HEK293 (cell line): ENCODE data around the gene WASHC4.
A peak's percentile ranks its signal among the peaks of the same experiment; 100 is the strongest.

ENCODE experiments used
- ATF2 ChIP-seq: fragments of 450-650 bp; formaldehyde crosslinking; IDR thresholded peaks from 2 replicates; pipeline ENCODE4 v1.5.1; 2016; ENCODE audit warnings: missing biosample characterization, missing genetic modification characterization, low read depth
- BCL11B ChIP-seq: fragments of 450-650 bp; formaldehyde crosslinking; IDR thresholded peaks from 2 replicates; pipeline ENCODE4 v1.5.1; 2016; ENCODE audit warnings: low read depth, missing biosample characterization, missing genetic modification characterization
- GLI4 ChIP-seq: fragments of 450-650 bp; formaldehyde crosslinking; IDR thresholded peaks from 2 replicates; pipeline ENCODE4 v1.5.1; 2016; ENCODE audit warnings: missing biosample characterization, missing genetic modification characterization
- GLIS2 ChIP-seq: fragments of 450-650 bp; formaldehyde crosslinking; IDR thresholded peaks from 2 replicates; pipeline ENCODE4 v1.5.1; 2016; ENCODE audit warnings: missing biosample characterization, missing genetic modification characterization
- OVOL3 ChIP-seq: fragments of 450-650 bp; formaldehyde crosslinking; IDR thresholded peaks from 2 replicates; pipeline ENCODE4 v1.5.1; 2016; ENCODE audit warnings: missing biosample characterization, missing genetic modification characterization
- PRDM1 ChIP-seq: fragments of 450-650 bp; formaldehyde crosslinking; IDR thresholded peaks from 2 replicates; pipeline ENCODE4; 2016; ENCODE audit warnings: missing biosample characterization, missing genetic modification characterization
- YY2 ChIP-seq: fragments of 450-650 bp; formaldehyde crosslinking; IDR thresholded peaks from 2 replicates; pipeline ENCODE4 v1.5.1; 2016; ENCODE audit warnings: missing biosample characterization, missing genetic modification characterization
- ZBTB11 ChIP-seq: fragments of 450-650 bp; formaldehyde crosslinking; conservative IDR thresholded peaks from 2 replicates; pipeline ENCODE4 v1.5.1; 2016; ENCODE audit warnings: low read depth, missing biosample characterization, missing genetic modification characterization
- ZFP3 ChIP-seq: fragments of 450-650 bp; formaldehyde crosslinking; IDR thresholded peaks from 2 replicates; pipeline ENCODE4 v1.5.1; 2016; ENCODE audit warnings: low read depth, missing biosample characterization, missing genetic modification characterization
- ZNF10 ChIP-seq: fragments of 450-650 bp; formaldehyde crosslinking; IDR thresholded peaks from 2 replicates; pipeline ENCODE4 v1.5.1; 2017; ENCODE audit warnings: missing biosample characterization, missing genetic modification characterization
- ZNF138 ChIP-seq: fragments of 450-650 bp; formaldehyde crosslinking; IDR thresholded peaks from 2 replicates; pipeline ENCODE4 v1.5.1; 2016; ENCODE audit warnings: missing biosample characterization, missing genetic modification characterization, borderline replicate concordance
- ZNF16 ChIP-seq: fragments of 450-650 bp; formaldehyde crosslinking; IDR thresholded peaks from 2 replicates; pipeline ENCODE4 v1.5.1; 2016; ENCODE audit warnings: low read depth, missing biosample characterization, missing genetic modification characterization
- ZNF174 ChIP-seq: fragments of 450-650 bp; formaldehyde crosslinking; IDR thresholded peaks from 2 replicates; pipeline ENCODE4 v1.5.0; 2017; ENCODE audit warnings: missing biosample characterization, mild to moderate bottlenecking, missing genetic modification characterization
- ZNF214 ChIP-seq: fragments of 450-650 bp; formaldehyde crosslinking; IDR thresholded peaks from 2 replicates; pipeline ENCODE4 v1.5.1; 2017; ENCODE audit warnings: missing biosample characterization, mild to moderate bottlenecking, missing genetic modification characterization, borderline replicate concordance
- ZNF221 ChIP-seq: fragments of 450-650 bp; formaldehyde crosslinking; IDR thresholded peaks from 2 replicates; pipeline ENCODE4 v1.5.1; 2017; ENCODE audit warnings: missing biosample characterization, missing genetic modification characterization, borderline replicate concordance
- ZNF239 ChIP-seq: fragments of 450-650 bp; formaldehyde crosslinking; IDR thresholded peaks from 2 replicates; pipeline ENCODE4 v1.5.1; 2016; ENCODE audit warnings: missing biosample characterization, missing genetic modification characterization
- ZNF26 ChIP-seq: fragments of 450-650 bp; formaldehyde crosslinking; IDR thresholded peaks from 2 replicates; pipeline ENCODE4 v1.5.1; 2016; ENCODE audit warnings: missing biosample characterization, missing genetic modification characterization
- ZNF266 ChIP-seq: fragments of 450-650 bp; formaldehyde crosslinking; IDR thresholded peaks from 2 replicates; pipeline ENCODE4 v1.5.1; 2016; ENCODE audit warnings: missing biosample characterization, missing genetic modification characterization, low read depth
- ZNF335 ChIP-seq: fragments of 450-650 bp; formaldehyde crosslinking; conservative IDR thresholded peaks from 2 replicates; pipeline ENCODE4 v1.5.1; 2016; ENCODE audit warnings: missing biosample characterization, missing genetic modification characterization
- ZNF48 ChIP-seq: fragments of 450-650 bp; formaldehyde crosslinking; IDR thresholded peaks from 2 replicates; pipeline ENCODE4 v1.5.1; 2016; ENCODE audit warnings: missing biosample characterization, missing genetic modification characterization
- ZNF560 ChIP-seq: fragments of 450-650 bp; formaldehyde crosslinking; IDR thresholded peaks from 2 replicates; pipeline ENCODE4 v1.5.1; 2017; ENCODE audit warnings: missing biosample characterization, missing genetic modification characterization, borderline replicate concordance
- ZNF580 ChIP-seq: fragments of 450-650 bp; formaldehyde crosslinking; IDR thresholded peaks from 2 replicates; pipeline ENCODE4 v1.5.1; 2016; ENCODE audit warnings: missing biosample characterization, missing genetic modification characterization
- ZNF623 ChIP-seq: fragments of 450-650 bp; formaldehyde crosslinking; IDR thresholded peaks from 2 replicates; pipeline ENCODE4 v1.5.1; 2016; ENCODE audit warnings: missing biosample characterization, missing genetic modification characterization
- ZNF639 ChIP-seq: fragments of 450-650 bp; formaldehyde crosslinking; IDR thresholded peaks from 2 replicates; pipeline ENCODE4 v1.5.1; 2016; ENCODE audit warnings: missing biosample characterization, missing genetic modification characterization
- ZNF76 ChIP-seq: fragments of 450-650 bp; formaldehyde crosslinking; IDR thresholded peaks from 2 replicates; pipeline ENCODE4; 2016; ENCODE audit warnings: low read depth, missing biosample characterization, missing genetic modification characterization, borderline replicate concordance
- ZNF837 ChIP-seq: fragments of 450-650 bp; formaldehyde crosslinking; IDR thresholded peaks from 2 replicates; pipeline ENCODE4 v1.5.1; 2016; ENCODE audit warnings: missing biosample characterization, missing genetic modification characterization
- TF ChIP-seq, protein P1 (sequence below): fragments of 450-650 bp; IDR thresholded peaks from 2 replicates; pipeline ENCODE4 v1.5.1; 2018; ENCODE audit warnings: missing biosample characterization, missing genetic modification characterization
- TF ChIP-seq, protein P2 (sequence below): fragments of 450-650 bp; formaldehyde crosslinking; IDR thresholded peaks from 2 replicates; pipeline ENCODE4 v1.5.1; 2016; ENCODE audit warnings: missing biosample characterization, missing genetic modification characterization

WASHC4 gene

GRCh38 chr12:105107494-105108371 lies at the start of gene WASHC4 (continued):
- TF ChIP-seq ZNF221 (tag by site-specific recombination) (no peak), ZNF639 (tag by site-specific recombination) (no peak), GLI4 (peak; percentile 74; the same call in 1 of the 2 replicates), ZNF560 (no peak), GLIS2 (tag by site-specific recombination) (peak; percentile 96), ZNF10 (tag by site-specific recombination) (no peak), ZNF26 (tag by site-specific recombination) (no peak), ZNF174 (no peak), ZNF16 (tag by site-specific recombination) (no peak), PRDM1 (no peak), ZNF48 (no peak), ZNF623 (tag by site-specific recombination) (no peak), ZNF580 (tag by site-specific recombination) (no peak), ZNF335 (peak; percentile 74), ZBTB11 (peak; percentile 74), ZNF214 (tag by site-specific recombination) (no peak), OVOL3 (tag by site-specific recombination) (no peak), ZFP3 (tag by site-specific recombination) (no peak), ZNF138 (tag by site-specific recombination) (no peak), YY2 (tag by site-specific recombination) (peak; percentile 86), ATF2 (no peak), ZNF239 (tag by site-specific recombination) (0 out of 2 replicates have a peak, but pooled peaks have one; percentile 76), ZNF266 (tag by site-specific recombination) (no peak), ZNF76 (peak; percentile 85), BCL11B (peak; percentile 15; the same call in 1 of the 2 replicates), ZNF837 (tag by site-specific recombination) (no peak)
- TF ChIP-seq, protein P1, sequence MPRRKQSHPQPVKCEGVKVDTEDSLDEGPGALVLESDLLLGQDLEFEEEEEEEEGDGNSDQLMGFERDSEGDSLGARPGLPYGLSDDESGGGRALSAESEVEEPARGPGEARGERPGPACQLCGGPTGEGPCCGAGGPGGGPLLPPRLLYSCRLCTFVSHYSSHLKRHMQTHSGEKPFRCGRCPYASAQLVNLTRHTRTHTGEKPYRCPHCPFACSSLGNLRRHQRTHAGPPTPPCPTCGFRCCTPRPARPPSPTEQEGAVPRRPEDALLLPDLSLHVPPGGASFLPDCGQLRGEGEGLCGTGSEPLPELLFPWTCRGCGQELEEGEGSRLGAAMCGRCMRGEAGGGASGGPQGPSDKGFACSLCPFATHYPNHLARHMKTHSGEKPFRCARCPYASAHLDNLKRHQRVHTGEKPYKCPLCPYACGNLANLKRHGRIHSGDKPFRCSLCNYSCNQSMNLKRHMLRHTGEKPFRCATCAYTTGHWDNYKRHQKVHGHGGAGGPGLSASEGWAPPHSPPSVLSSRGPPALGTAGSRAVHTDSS: no peak
- TF ChIP-seq, protein P2, sequence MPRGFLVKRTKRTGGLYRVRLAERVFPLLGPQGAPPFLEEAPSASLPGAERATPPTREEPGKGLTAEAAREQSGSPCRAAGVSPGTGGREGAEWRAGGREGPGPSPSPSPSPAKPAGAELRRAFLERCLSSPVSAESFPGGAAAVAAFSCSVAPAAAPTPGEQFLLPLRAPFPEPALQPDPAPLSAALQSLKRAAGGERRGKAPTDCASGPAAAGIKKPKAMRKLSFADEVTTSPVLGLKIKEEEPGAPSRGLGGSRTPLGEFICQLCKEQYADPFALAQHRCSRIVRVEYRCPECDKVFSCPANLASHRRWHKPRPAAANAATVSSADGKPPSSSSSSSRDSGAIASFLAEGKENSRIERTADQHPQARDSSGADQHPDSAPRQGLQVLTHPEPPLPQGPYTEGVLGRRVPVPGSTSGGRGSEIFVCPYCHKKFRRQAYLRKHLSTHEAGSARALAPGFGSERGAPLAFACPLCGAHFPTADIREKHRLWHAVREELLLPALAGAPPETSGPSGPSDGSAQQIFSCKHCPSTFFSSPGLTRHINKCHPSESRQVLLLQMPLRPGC (tag by site-specific recombination): no peak
